ENCODE data around the gene ERLIN1. TPM values are rescaled to one million over a fixed set of nuclear protein-coding genes. Genes with fewer than 3 reads are reported as not detected.
A peak's percentile ranks its signal among the peaks of the same experiment; 100 is the strongest.

ERLIN1 gene
- total and polyA plus RNA-seq, 2 experiments from 2014 or later: 32.2 to 63.3 TPM

DNA sequence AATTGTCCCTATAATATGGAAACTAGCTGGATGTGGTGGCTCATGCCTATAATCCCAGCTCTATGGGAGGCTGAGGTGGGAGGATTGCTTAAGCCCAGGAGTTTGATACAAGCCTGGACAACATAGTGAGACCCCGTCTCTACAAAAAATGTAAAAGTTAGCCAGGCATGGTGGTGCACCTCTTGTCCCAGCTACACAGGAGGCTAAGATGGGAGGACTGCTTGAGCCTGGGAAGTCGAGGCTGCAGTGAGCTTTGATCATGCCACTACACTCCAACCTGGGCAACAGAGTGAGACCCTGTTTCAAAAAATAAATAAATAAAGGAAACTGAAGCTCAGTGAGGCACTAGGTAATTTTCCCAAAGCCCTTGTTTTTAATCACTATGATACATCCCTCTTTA is 15.7 kb upstream of the ERLIN1 start:
- no peak for DNase-seq
- peaks cover 63% of the 10 kb centered on the region for H3K36me3 ChIP-seq (ENCODE audit: low read depth)

DNA sequence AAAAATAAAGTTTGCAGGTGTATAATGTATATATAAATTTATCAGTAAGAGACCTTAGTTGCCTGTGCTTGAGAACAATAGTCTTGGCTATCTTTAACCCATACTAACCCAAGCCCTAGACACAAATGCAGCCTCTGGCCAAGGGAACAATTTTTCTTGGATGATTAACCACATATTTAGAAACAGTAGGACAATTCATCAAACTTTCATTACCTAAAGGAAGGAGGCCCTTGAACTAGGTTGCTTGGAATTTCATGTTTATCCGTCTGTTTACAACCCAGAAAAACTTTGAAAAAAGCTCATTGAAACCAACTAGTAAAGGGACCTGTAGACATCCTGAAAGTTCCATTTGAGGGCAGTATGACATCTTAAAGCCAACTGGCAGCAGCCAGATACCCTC is 8.9 kb upstream of the ERLIN1 start:
- Histone ChIP-seq H3K9me2 (ENCODE audit: insufficient read depth) (no peaks in the 10 kb centered on the region), H3K27me3 (replicated peaks; ENCODE audit: insufficient read depth) (no peaks in the 10 kb centered on the region), H3K4me3 (no peak overlapping the region), H2AFZ (no peak overlapping the region), H3F3A (ENCODE audit: insufficient read depth) (no peaks in the 10 kb centered on the region), H3K9me3 (ENCODE audit: low read depth) (no peaks in the 10 kb centered on the region), H3K36me3 (ENCODE audit: low read depth) (peaks cover 51% of the 10 kb centered on the region), H3K27ac (no peak overlapping the region), H3K79me2 (ENCODE audit: insufficient read depth) (no peaks in the 10 kb centered on the region), H3K9ac (no peak overlapping the region), H3K4me1 (ENCODE audit: insufficient read depth) (no peaks in the 10 kb centered on the region), H3K4me2 (ENCODE audit: unreplicated experiment) (no peak overlapping the region), H4K20me1 (ENCODE audit: insufficient read depth) (no peaks in the 10 kb centered on the region)
- 67 to 68% methylated on average over 1 of the region's 1 CpG for WGBS, 2 experiments (ENCODE audit: low coverage in 1 of 2, low lambda C conversion rate in 2 of 2, missing lambda C conversion rate in 2 of 2)
- DNase-seq: no peak
- TF ChIP-seq EZH2phosphoT487 (IDR thresholded peaks at IDR 0.05; ENCODE audit: insufficient read depth, low read depth): no peak
- no peak for TF ChIP-seq EZH2 (IDR thresholded peaks at IDR 0.05; ENCODE audit: insufficient read depth, poor library complexity, severe bottlenecking)
- in situ Hi-C loops (cut with MboI): no loop called here

More for the DNA sequence above, 15.7 kb upstream of the ERLIN1 start:
- H3K9ac ChIP-seq: no peak overlapping the region
- no peaks in the 10 kb centered on the region for H3K9me3 ChIP-seq (ENCODE audit: low read depth)
- TF ChIP-seq EZH2 (IDR thresholded peaks at IDR 0.05; ENCODE audit: insufficient read depth, poor library complexity, severe bottlenecking) (no peak), EZH2phosphoT487 (IDR thresholded peaks at IDR 0.05; ENCODE audit: insufficient read depth, low read depth) (no peak)
- H3K9me2 ChIP-seq (ENCODE audit: insufficient read depth): no peaks in the 10 kb centered on the region
- no peak overlapping the region for H3K4me2 ChIP-seq (ENCODE audit: unreplicated experiment)
- in situ Hi-C loops (cut with MboI): no loop called here
- no peak overlapping the region for H3K4me3 ChIP-seq
- no peaks in the 10 kb centered on the region for H3K27me3 ChIP-seq (replicated peaks; ENCODE audit: insufficient read depth)
- H4K20me1 ChIP-seq (ENCODE audit: insufficient read depth): no peaks in the 10 kb centered on the region
- no peak overlapping the region for H3K27ac ChIP-seq
- WGBS, 2 experiments (ENCODE audit: low coverage in 1 of 2, low lambda C conversion rate in 2 of 2, missing lambda C conversion rate in 2 of 2): 94 to 96% methylated on average over 2 of the region's 2 CpGs
- H3K4me1 ChIP-seq (ENCODE audit: insufficient read depth): no peaks in the 10 kb centered on the region
- no peak overlapping the region for H2AFZ ChIP-seq
- H3K79me2 ChIP-seq (ENCODE audit: insufficient read depth): no peaks in the 10 kb centered on the region
- no peaks in the 10 kb centered on the region for H3F3A ChIP-seq (ENCODE audit: insufficient read depth)

DNA sequence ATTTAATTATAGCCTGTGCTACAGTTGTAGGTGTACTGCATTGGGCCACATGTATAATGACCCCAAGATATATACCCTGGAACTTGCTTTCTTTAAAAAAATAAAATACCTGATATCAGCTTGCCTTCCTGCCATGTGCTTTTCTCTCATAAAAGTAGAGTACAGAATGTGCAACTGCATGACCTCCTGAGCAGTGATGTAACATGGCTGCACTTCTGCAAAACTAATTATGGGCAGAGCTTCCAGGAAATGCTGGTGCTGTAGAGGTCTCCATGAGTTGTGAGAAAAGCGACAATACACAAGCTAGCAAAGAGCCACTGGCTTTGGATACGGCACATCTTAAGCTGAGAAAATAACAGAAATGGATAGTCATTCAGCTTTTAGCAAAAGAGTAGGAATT is 6.5 kb upstream of the ERLIN1 start:
- Histone ChIP-seq H3K4me2 (ENCODE audit: unreplicated experiment) (no peak overlapping the region), H3K4me1 (ENCODE audit: insufficient read depth) (peaks cover 2% of the 10 kb centered on the region), H3K27me3 (replicated peaks; ENCODE audit: insufficient read depth) (no peaks in the 10 kb centered on the region), H3F3A (ENCODE audit: insufficient read depth) (peaks cover 6% of the 10 kb centered on the region; the same call in 1 of the 2 replicates), H3K36me3 (ENCODE audit: low read depth) (peaks cover 33% of the 10 kb centered on the region), H3K9ac (no peak overlapping the region), H4K20me1 (ENCODE audit: insufficient read depth) (no peaks in the 10 kb centered on the region), H3K9me3 (ENCODE audit: low read depth) (no peaks in the 10 kb centered on the region), H3K27ac (no peak overlapping the region), H3K79me2 (ENCODE audit: insufficient read depth) (peaks cover 21% of the 10 kb centered on the region), H3K4me3 (no peak overlapping the region), H2AFZ (no peak overlapping the region), H3K9me2 (ENCODE audit: insufficient read depth) (no peaks in the 10 kb centered on the region)
- DNase-seq: no peak
- in situ Hi-C loops (cut with MboI): no loop called here
- WGBS, 2 experiments (ENCODE audit: low coverage in 1 of 2, low lambda C conversion rate in 2 of 2, missing lambda C conversion rate in 2 of 2): 96 to 98% methylated on average over 2 of the region's 2 CpGs
- no peak for TF ChIP-seq EZH2phosphoT487 (IDR thresholded peaks at IDR 0.05; ENCODE audit: insufficient read depth, low read depth)
- TF ChIP-seq EZH2 (IDR thresholded peaks at IDR 0.05; ENCODE audit: insufficient read depth, poor library complexity, severe bottlenecking): no peak

DNA sequence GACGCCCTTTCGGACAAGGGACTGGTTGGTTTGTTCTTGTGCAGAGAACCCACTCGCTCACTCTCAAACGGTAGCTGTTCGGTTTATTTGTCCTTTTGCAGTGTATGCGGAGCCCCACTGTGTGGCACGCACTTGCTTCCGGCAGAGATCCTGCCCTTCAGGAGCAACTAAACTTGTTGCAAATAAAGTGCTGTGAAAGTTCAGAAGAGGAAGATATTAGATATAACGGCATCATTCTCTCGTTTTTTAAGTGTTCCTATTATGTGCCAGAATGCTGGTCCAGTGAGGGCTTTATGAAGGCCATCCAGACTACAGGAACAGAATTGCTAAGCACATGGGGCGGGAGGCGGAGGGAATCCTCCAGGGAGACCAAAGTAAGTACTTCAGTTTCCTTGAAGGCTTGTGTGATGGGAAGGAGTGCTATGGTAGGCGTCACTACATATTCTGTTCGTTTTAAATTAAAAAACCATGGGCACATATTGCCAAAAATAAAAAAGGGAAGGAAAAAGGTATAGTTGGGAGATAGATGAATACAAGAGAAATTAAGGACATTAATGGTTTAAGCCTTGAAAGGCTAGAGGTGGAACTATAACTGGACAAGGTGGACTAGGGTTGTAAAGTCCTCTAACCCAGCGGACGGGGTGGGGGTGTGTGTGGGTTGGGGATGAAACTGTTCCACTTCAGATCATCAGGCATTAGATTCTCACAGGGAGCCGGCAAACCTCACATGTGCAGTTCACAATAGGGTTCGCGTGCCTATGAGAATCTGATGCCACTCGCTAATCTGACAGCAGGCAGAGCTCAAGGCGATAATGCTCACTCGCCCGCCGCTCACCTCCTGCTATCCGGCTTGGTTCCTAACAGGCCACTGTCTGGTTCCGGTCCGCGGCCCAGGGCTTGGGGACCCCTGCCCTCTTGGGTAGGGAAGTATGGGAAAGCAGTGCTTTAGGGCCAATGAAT is 704 bp upstream of the ERLIN1 start:
- H3K9ac ChIP-seq: peak overlapping the region; percentile 88
- H4K20me1 ChIP-seq (ENCODE audit: insufficient read depth): no peaks in the 10 kb centered on the region
- H3K9me3 ChIP-seq (ENCODE audit: low read depth): no peaks in the 10 kb centered on the region
- TF ChIP-seq EZH2 (IDR thresholded peaks at IDR 0.05; ENCODE audit: insufficient read depth, poor library complexity, severe bottlenecking) (no peak), EZH2phosphoT487 (IDR thresholded peaks at IDR 0.05; ENCODE audit: insufficient read depth, low read depth) (no peak)
- no peaks in the 10 kb centered on the region for H3K27me3 ChIP-seq (replicated peaks; ENCODE audit: insufficient read depth)
- DNase-seq: peak; percentile 73
- peak overlapping the region; percentile 89 for H3K4me3 ChIP-seq
- peaks cover 22% of the 10 kb centered on the region for H3K36me3 ChIP-seq (ENCODE audit: low read depth)
- in situ Hi-C loops (cut with MboI): no loop called here
- H3K79me2 ChIP-seq (ENCODE audit: insufficient read depth): peaks cover 68% of the 10 kb centered on the region
- H3K4me2 ChIP-seq (ENCODE audit: unreplicated experiment): peak overlapping the region; percentile 97
- H3K9me2 ChIP-seq (ENCODE audit: insufficient read depth): no peaks in the 10 kb centered on the region
- 41 to 43% methylated on average over 27 to 28 of the region's 28 CpGs for WGBS, 2 experiments (ENCODE audit: low coverage in 1 of 2, low lambda C conversion rate in 2 of 2, missing lambda C conversion rate in 2 of 2)
- H3K4me1 ChIP-seq (ENCODE audit: insufficient read depth): peaks cover 27% of the 10 kb centered on the region
- H3F3A ChIP-seq (ENCODE audit: insufficient read depth): peaks cover 29% of the 10 kb centered on the region
- H2AFZ ChIP-seq: peak overlapping the region; percentile 95
- peak overlapping the region; percentile 68 for H3K27ac ChIP-seq
